Hepatocyte (in vitro differentiated cells): ENCODE data around the gene BRCA1.

ENCODE experiments used
- EZH2 ChIP-seq: fragments of 200-600 bp; sonication (generic); IDR thresholded peaks from 2 replicates; pipeline ENCODE4 v1.6.1; 2016; ENCODE audit warnings: antibody characterized with exemption, mild to moderate bottlenecking, borderline replicate concordance
- EZH2phosphoT487 ChIP-seq: fragments of 200-600 bp; sonication (generic); IDR thresholded peaks from one replicate; pipeline ENCODE4 v1.6.1; 2018; ENCODE audit warnings: antibody characterized with exemption, mild to moderate bottlenecking, low read depth, moderate library complexity; ENCODE audit not compliant: unreplicated experiment, severe bottlenecking
- TF ChIP-seq, protein P1 (sequence below): fragments of 200-600 bp; sonication (generic); IDR thresholded peaks from 2 replicates; pipeline ENCODE4 v1.5.1; 2016; ENCODE audit warnings: antibody characterized with exemption, mild to moderate bottlenecking; ENCODE audit not compliant: poor library complexity

DNA sequence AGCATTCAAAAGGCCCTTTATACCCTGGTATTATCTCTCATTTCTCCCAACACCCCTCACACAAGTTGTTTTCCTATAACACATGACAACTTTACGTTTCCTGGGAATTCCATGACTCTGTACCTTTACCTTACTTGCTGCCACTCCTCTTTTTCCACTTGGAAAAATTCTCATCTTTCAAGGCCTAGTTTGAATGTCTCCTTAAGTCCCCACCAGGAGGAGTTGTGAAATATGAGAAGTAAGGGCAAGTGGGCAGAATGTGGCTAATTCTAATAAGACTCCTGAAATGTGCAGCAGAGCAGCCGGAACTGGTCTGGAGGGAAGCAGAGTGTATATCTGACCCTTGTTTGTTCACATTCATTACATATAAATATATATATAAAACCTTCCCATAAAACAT lies 39.7 kb downstream of the BRCA1 start:
- TF ChIP-seq, protein P1, sequence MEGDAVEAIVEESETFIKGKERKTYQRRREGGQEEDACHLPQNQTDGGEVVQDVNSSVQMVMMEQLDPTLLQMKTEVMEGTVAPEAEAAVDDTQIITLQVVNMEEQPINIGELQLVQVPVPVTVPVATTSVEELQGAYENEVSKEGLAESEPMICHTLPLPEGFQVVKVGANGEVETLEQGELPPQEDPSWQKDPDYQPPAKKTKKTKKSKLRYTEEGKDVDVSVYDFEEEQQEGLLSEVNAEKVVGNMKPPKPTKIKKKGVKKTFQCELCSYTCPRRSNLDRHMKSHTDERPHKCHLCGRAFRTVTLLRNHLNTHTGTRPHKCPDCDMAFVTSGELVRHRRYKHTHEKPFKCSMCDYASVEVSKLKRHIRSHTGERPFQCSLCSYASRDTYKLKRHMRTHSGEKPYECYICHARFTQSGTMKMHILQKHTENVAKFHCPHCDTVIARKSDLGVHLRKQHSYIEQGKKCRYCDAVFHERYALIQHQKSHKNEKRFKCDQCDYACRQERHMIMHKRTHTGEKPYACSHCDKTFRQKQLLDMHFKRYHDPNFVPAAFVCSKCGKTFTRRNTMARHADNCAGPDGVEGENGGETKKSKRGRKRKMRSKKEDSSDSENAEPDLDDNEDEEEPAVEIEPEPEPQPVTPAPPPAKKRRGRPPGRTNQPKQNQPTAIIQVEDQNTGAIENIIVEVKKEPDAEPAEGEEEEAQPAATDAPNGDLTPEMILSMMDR = peak; percentile 6
- TF ChIP-seq EZH2phosphoT487 (no peak), EZH2 (no peak)
